Measurements from ENCODE around the gene DDR1. TPM values are rescaled to one million over a fixed set of nuclear protein-coding genes. Genes with fewer than 3 reads are reported as not detected.

The DDR1 gene
- total RNA-seq, 1 experiment from 2014 or later = 108 TPM

- TF ChIP-seq, protein P1, sequence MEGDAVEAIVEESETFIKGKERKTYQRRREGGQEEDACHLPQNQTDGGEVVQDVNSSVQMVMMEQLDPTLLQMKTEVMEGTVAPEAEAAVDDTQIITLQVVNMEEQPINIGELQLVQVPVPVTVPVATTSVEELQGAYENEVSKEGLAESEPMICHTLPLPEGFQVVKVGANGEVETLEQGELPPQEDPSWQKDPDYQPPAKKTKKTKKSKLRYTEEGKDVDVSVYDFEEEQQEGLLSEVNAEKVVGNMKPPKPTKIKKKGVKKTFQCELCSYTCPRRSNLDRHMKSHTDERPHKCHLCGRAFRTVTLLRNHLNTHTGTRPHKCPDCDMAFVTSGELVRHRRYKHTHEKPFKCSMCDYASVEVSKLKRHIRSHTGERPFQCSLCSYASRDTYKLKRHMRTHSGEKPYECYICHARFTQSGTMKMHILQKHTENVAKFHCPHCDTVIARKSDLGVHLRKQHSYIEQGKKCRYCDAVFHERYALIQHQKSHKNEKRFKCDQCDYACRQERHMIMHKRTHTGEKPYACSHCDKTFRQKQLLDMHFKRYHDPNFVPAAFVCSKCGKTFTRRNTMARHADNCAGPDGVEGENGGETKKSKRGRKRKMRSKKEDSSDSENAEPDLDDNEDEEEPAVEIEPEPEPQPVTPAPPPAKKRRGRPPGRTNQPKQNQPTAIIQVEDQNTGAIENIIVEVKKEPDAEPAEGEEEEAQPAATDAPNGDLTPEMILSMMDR (conservative IDR thresholded peaks at IDR 0.05; ENCODE audit: low read depth, low read length) = no peak
- TF ChIP-seq EZH2 (IDR thresholded peaks at IDR 0.05; ENCODE audit: low read length, unreplicated experiment) (no peak), EZH2phosphoT487 (IDR thresholded peaks at IDR 0.05; ENCODE audit: borderline replicate concordance, low read length) (no peak)
- H3F3A ChIP-seq (ENCODE audit: low read length, unreplicated experiment) = no peaks in the 10 kb centered on the region
- DNase-seq (no peak), ATAC-seq (no peak)
- BruUV-seq (replicated peaks) = no TSS peak
- no peaks in the 10 kb centered on the region for H3K9me3 ChIP-seq (ENCODE audit: low read length)
- H3K36me3 ChIP-seq (ENCODE audit: low read depth, low read length) = no peaks in the 10 kb centered on the region
- no peak overlapping the region for H3K27ac ChIP-seq (ENCODE audit: low read length)
- H4K20me1 ChIP-seq (ENCODE audit: low read length) = no peaks in the 10 kb centered on the region
- ChIA-PET POLR2A (ENCODE audit: unreplicated experiment) (interaction anchor here (0.6 kb wide), 1 partner anchor 11 kb away, joined by 5 read pairs; no protein-coding TSS in a partner anchor), CTCF (no interaction called here)
- H3K4me2 ChIP-seq (ENCODE audit: low read length) = no peak overlapping the region
- intact Hi-C loops (cut with micrococcal nuclease) = no loop called here
- H3K9me2 ChIP-seq (replicated peaks; ENCODE audit: low read length) = no peaks in the 10 kb centered on the region
- H2AFZ ChIP-seq (ENCODE audit: low read length) = no peak overlapping the region
- no peaks in the 10 kb centered on the region for H3K79me2 ChIP-seq (ENCODE audit: low read length)
- H3K9ac ChIP-seq (ENCODE audit: low read length) = no peak overlapping the region
- no peaks in the 10 kb centered on the region for H3K4me1 ChIP-seq (ENCODE audit: insufficient read depth, low read length)
- H3K27me3 ChIP-seq (ENCODE audit: low read length) = no peaks in the 10 kb centered on the region
- no peak overlapping the region for H3K4me3 ChIP-seq (ENCODE audit: low read length)
Measured at GRCh38 chr6:30845183-30845582, 39.1 kb upstream of the DDR1 start.

DNA sequence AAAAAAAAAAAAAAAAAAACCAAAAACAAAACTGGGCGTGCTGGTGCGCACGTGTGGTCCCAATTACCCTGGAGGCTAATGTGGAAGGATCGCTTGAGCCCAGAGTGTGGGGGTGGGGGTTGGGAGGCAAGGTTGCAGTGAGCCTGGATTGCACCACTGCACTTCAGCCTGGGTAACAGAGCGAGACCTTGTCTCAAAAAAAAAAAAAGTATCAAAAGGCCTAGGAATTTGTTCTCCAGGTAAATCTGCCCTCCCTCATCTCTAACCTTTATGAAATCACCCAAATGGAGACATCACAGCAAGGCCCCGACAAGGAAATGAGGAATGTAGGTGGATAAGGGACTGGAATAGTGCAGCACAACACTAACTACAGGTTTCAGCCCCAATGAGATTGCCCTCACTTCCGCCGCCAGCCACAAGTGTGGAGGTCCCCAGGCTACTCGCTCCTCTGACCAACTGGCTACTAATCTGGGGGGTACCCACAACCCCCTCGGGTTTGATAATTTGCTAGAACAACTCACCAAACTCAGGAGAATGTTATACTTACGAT, 36.8 kb upstream of the DDR1 start:
- Histone ChIP-seq H3K27ac (ENCODE audit: low read length) (no peak overlapping the region), H3K36me3 (ENCODE audit: low read depth, low read length) (no peaks in the 10 kb centered on the region), H3K9me3 (ENCODE audit: low read length) (no peaks in the 10 kb centered on the region), H3K4me3 (ENCODE audit: low read length) (no peak overlapping the region), H3K79me2 (ENCODE audit: low read length) (no peaks in the 10 kb centered on the region), H4K20me1 (ENCODE audit: low read length) (no peaks in the 10 kb centered on the region), H3K9me2 (replicated peaks; ENCODE audit: low read length) (no peaks in the 10 kb centered on the region), H2AFZ (ENCODE audit: low read length) (no peak overlapping the region), H3K27me3 (ENCODE audit: low read length) (no peaks in the 10 kb centered on the region), H3F3A (ENCODE audit: low read length, unreplicated experiment) (no peaks in the 10 kb centered on the region), H3K9ac (ENCODE audit: low read length) (no peak overlapping the region), H3K4me1 (ENCODE audit: insufficient read depth, low read length) (no peaks in the 10 kb centered on the region), H3K4me2 (ENCODE audit: low read length) (no peak overlapping the region)
- CTCF ChIA-PET = no interaction called here
- no peak for ATAC-seq
- DNase-seq = no peak
- POLR2A ChIA-PET (ENCODE audit: unreplicated experiment) = interaction anchor here (0.7 kb wide), 1 partner anchor 37 kb away, joined by 3 read pairs; no protein-coding TSS in a partner anchor
- BruUV-seq (replicated peaks) = no TSS peak
- intact Hi-C loops (cut with micrococcal nuclease) = no loop called here
- no peak for TF ChIP-seq EZH2 (IDR thresholded peaks at IDR 0.05; ENCODE audit: low read length, unreplicated experiment)
- TF ChIP-seq, protein P1 (conservative IDR thresholded peaks at IDR 0.05; ENCODE audit: low read depth, low read length) = no peak
- no peak for TF ChIP-seq EZH2phosphoT487 (IDR thresholded peaks at IDR 0.05; ENCODE audit: borderline replicate concordance, low read length)

GRCh38 chr6:30847971-30848436, 36.3 kb upstream of the DDR1 start:
- Histone ChIP-seq H3K27ac (ENCODE audit: low read length) (no peak overlapping the region), H3K9ac (ENCODE audit: low read length) (no peak overlapping the region), H3K27me3 (ENCODE audit: low read length) (no peaks in the 10 kb centered on the region), H3K4me1 (ENCODE audit: insufficient read depth, low read length) (no peaks in the 10 kb centered on the region), H3K9me2 (replicated peaks; ENCODE audit: low read length) (no peaks in the 10 kb centered on the region), H3K9me3 (ENCODE audit: low read length) (no peaks in the 10 kb centered on the region), H3K4me3 (ENCODE audit: low read length) (no peak overlapping the region), H4K20me1 (ENCODE audit: low read length) (no peaks in the 10 kb centered on the region), H3K36me3 (ENCODE audit: low read depth, low read length) (no peaks in the 10 kb centered on the region), H3F3A (ENCODE audit: low read length, unreplicated experiment) (no peaks in the 10 kb centered on the region), H3K4me2 (ENCODE audit: low read length) (no peak overlapping the region), H3K79me2 (ENCODE audit: low read length) (no peaks in the 10 kb centered on the region), H2AFZ (ENCODE audit: low read length) (no peak overlapping the region)
- no peak for TF ChIP-seq EZH2 (IDR thresholded peaks at IDR 0.05; ENCODE audit: low read length, unreplicated experiment)
- no peak for TF ChIP-seq EZH2phosphoT487 (IDR thresholded peaks at IDR 0.05; ENCODE audit: borderline replicate concordance, low read length)
- TF ChIP-seq, protein P1 (conservative IDR thresholded peaks at IDR 0.05; ENCODE audit: low read depth, low read length) = no peak
- BruUV-seq (replicated peaks) = no TSS peak
- no peak for ATAC-seq
- ChIA-PET CTCF (no interaction called here), POLR2A (ENCODE audit: unreplicated experiment) (interaction anchor here (0.7 kb wide), 1 partner anchor 37 kb away, joined by 3 read pairs; no protein-coding TSS in a partner anchor)
- no peak for DNase-seq
- intact Hi-C loops (cut with micrococcal nuclease) = no loop called here

Measured in PC-3 (cell line).